GM12892 (cell line): ENCODE measurements around the gene NPTXR.

Experiments used
- POLR2A ChIP-seq: IDR thresholded peaks from 2 replicates; pipeline ENCODE4 v1.6.1; 2011; ENCODE audit warnings: low read depth, low read length, control low read depth
- POLR2AphosphoS5 ChIP-seq: IDR thresholded peaks from 2 replicates; pipeline ENCODE4 v1.6.1; 2011; ENCODE audit warnings: low read depth, low read length, control low read depth

- TF ChIP-seq POLR2AphosphoS5 (no peak), POLR2A (no peak)
Observed at GRCh38 chr22:38784856-38785255, 59.0 kb downstream of the NPTXR start.
